ENCODE measurements around the gene VPS52.

Gene VPS52

GRCh38 chr6:33248932-33249731, 22.5 kb downstream of the VPS52 start:
- no peak for TF ChIP-seq CTCF (conservative IDR thresholded peaks at IDR 0.05; ENCODE audit: control insufficient read depth, insufficient read depth, low read depth, low read length)
- H3K4me3 ChIP-seq (ENCODE audit: control insufficient read depth, low read depth, low read length) = peak overlapping the region; percentile 71
- DNase-seq (ENCODE audit: low read depth) = peak; percentile 99

- H3K4me3 ChIP-seq (ENCODE audit: control insufficient read depth, low read depth, low read length) = peak overlapping the region; percentile 51
- DNase-seq (ENCODE audit: low read depth) = peak; percentile 61
- no peak for TF ChIP-seq CTCF (conservative IDR thresholded peaks at IDR 0.05; ENCODE audit: control insufficient read depth, insufficient read depth, low read depth, low read length)
Measured at GRCh38 chr6:33248643-33248931, 23.1 kb downstream of the VPS52 start.

- DNase-seq (ENCODE audit: low read depth) = peak; percentile 87
- peak; percentile 91 for TF ChIP-seq CTCF (conservative IDR thresholded peaks at IDR 0.05; ENCODE audit: control insufficient read depth, insufficient read depth, low read depth, low read length)
- H3K4me3 ChIP-seq (ENCODE audit: control insufficient read depth, low read depth, low read length) = peak overlapping the region; percentile 51
Measured at GRCh38 chr6:33247977-33248642, 23.6 kb downstream of the VPS52 start.

- no peak for DNase-seq (ENCODE audit: low read depth)
- no peak overlapping the region for H3K4me3 ChIP-seq (ENCODE audit: control insufficient read depth, low read depth, low read length)
- no peak for TF ChIP-seq CTCF (conservative IDR thresholded peaks at IDR 0.05; ENCODE audit: control insufficient read depth, insufficient read depth, low read depth, low read length)
Measured at GRCh38 chr6:33243476-33243875, 28.2 kb downstream of the VPS52 start.

- no peak for TF ChIP-seq CTCF (conservative IDR thresholded peaks at IDR 0.05; ENCODE audit: control insufficient read depth, insufficient read depth, low read depth, low read length)
- H3K4me3 ChIP-seq (ENCODE audit: control insufficient read depth, low read depth, low read length) = no peak overlapping the region
- no peak for DNase-seq (ENCODE audit: low read depth)
Measured at GRCh38 chr6:33241968-33242367, 29.7 kb downstream of the VPS52 start.

- H3K4me3 ChIP-seq (ENCODE audit: control insufficient read depth, low read depth, low read length) = no peak overlapping the region
- TF ChIP-seq CTCF (conservative IDR thresholded peaks at IDR 0.05; ENCODE audit: control insufficient read depth, insufficient read depth, low read depth, low read length) = no peak
- no peak for DNase-seq (ENCODE audit: low read depth)
Measured at GRCh38 chr6:33237741-33238140, 33.9 kb downstream of the VPS52 start.

Measured in fibroblast of mammary gland (primary cell).